ENCODE data around the gene LDLRAD3. TPM values are rescaled to one million over a fixed set of nuclear protein-coding genes. Genes with fewer than 3 reads are reported as not detected.
A peak's percentile ranks its signal among the peaks of the same experiment; 100 is the strongest.

LDLRAD3 gene
- total RNA-seq, 1 donor from 2014 or later, result 39.1 TPM

- Mint-ChIP-seq H3K27ac (no peak overlapping the region), H3K36me3 (no peaks in the 10 kb centered on the region), H3K4me3 (no peak overlapping the region), H3K27me3 (ENCODE audit: low read depth) (no peaks in the 10 kb centered on the region), H3K9me3 (no peaks in the 10 kb centered on the region), H3K4me1 (peaks cover 41% of the 10 kb centered on the region)
- DNase-seq (ENCODE audit: low spot score in 2 of 2, unreplicated experiment in 2 of 2), result peak in 1 of 2 experiments; percentile 64
- TF ChIP-seq CTCF (IDR thresholded peaks at IDR 0.05; ENCODE audit: unreplicated experiment), result peak; percentile 48
Measured at GRCh38 chr11:36258730-36259360, 315.0 kb downstream of the LDLRAD3 start.

- Mint-ChIP-seq H3K27ac (no peak overlapping the region), H3K4me1 (peaks cover 48% of the 10 kb centered on the region)
- no peak for DNase-seq (ENCODE audit: low spot score in 2 of 2, unreplicated experiment in 2 of 2)
Measured at GRCh38 chr11:36261094-36261493, 317.2 kb downstream of the LDLRAD3 start.

GRCh38 chr11:36264011-36264972, 320.4 kb downstream of the LDLRAD3 start:
- peaks cover 23% of the 10 kb centered on the region for H3K4me1 Mint-ChIP-seq
- H3K36me3 Mint-ChIP-seq, result no peaks in the 10 kb centered on the region
- no peaks in the 10 kb centered on the region for H3K9me3 Mint-ChIP-seq
- no peak overlapping the region for H3K4me3 Mint-ChIP-seq
- no peaks in the 10 kb centered on the region for H3K27me3 Mint-ChIP-seq (ENCODE audit: low read depth)
- no peak overlapping the region for H3K27ac Mint-ChIP-seq
- no peak for DNase-seq (ENCODE audit: low spot score in 2 of 2, unreplicated experiment in 2 of 2)
- TF ChIP-seq CTCF (IDR thresholded peaks at IDR 0.05; ENCODE audit: unreplicated experiment), result no peak

More at GRCh38 chr11:36261094-36261493, 317.2 kb downstream of the LDLRAD3 start:
- H3K36me3 Mint-ChIP-seq, result no peaks in the 10 kb centered on the region
- H3K27me3 Mint-ChIP-seq (ENCODE audit: low read depth), result no peaks in the 10 kb centered on the region
- H3K4me3 Mint-ChIP-seq, result no peak overlapping the region
- TF ChIP-seq CTCF (IDR thresholded peaks at IDR 0.05; ENCODE audit: unreplicated experiment), result no peak
- no peaks in the 10 kb centered on the region for H3K9me3 Mint-ChIP-seq

GRCh38 chr11:36264973-36265344, 321.1 kb downstream of the LDLRAD3 start:
- TF ChIP-seq CTCF (IDR thresholded peaks at IDR 0.05; ENCODE audit: unreplicated experiment), result no peak
- Mint-ChIP-seq H3K9me3 (no peaks in the 10 kb centered on the region), H3K27ac (no peak overlapping the region), H3K4me1 (peaks cover 20% of the 10 kb centered on the region), H3K4me3 (no peak overlapping the region), H3K27me3 (ENCODE audit: low read depth) (no peaks in the 10 kb centered on the region), H3K36me3 (peaks cover 4% of the 10 kb centered on the region)
- no peak for DNase-seq (ENCODE audit: low spot score in 2 of 2, unreplicated experiment in 2 of 2)

- DNase-seq (ENCODE audit: low spot score in 2 of 2, unreplicated experiment in 2 of 2), result peak; percentile 55 to 83
Measured at GRCh38 chr11:36265793-36266628, 322.1 kb downstream of the LDLRAD3 start.

More at GRCh38 chr11:36265793-36266628, 322.1 kb downstream of the LDLRAD3 start:
- H3K4me3 Mint-ChIP-seq, result no peak overlapping the region
- H3K36me3 Mint-ChIP-seq, result peaks cover 12% of the 10 kb centered on the region
- peak; percentile 81 for TF ChIP-seq CTCF (IDR thresholded peaks at IDR 0.05; ENCODE audit: unreplicated experiment)
- peaks cover 13% of the 10 kb centered on the region for H3K4me1 Mint-ChIP-seq
- H3K9me3 Mint-ChIP-seq, result no peaks in the 10 kb centered on the region
- H3K27ac Mint-ChIP-seq, result peak overlapping the region; percentile 65
- no peaks in the 10 kb centered on the region for H3K27me3 Mint-ChIP-seq (ENCODE audit: low read depth)
